Measurements from ENCODE around the gene KRT28. TPM values are rescaled to one million over a fixed set of nuclear protein-coding genes. Genes with fewer than 3 reads are reported as not detected.

Gene KRT28
- not detected for polyA plus RNA-seq

GRCh38 chr17:40799859-40800258 lies at the start of gene KRT28:
KRT28 (minus strand) TSS chr17:40799959; CDS start chr17:40799893, 66 bp downstream.
- Histone ChIP-seq H3K9me3 (ENCODE audit: control insufficient read depth in 2 of 2, insufficient read depth in 1 of 2, low read depth in 1 of 2, low read length in 1 of 2) (no peaks in the 10 kb centered on the region), H3K36me3 (ENCODE audit: control insufficient read depth in 2 of 2, insufficient read depth in 2 of 2, low read length in 1 of 2) (no peaks in the 10 kb centered on the region), H3K27ac (ENCODE audit: low read depth in 2 of 2, low read length in 1 of 2) (no peak within 1 kb of the TSS), H3K4me3 (ENCODE audit: low read depth in 1 of 2, low read length in 2 of 2) (no peak within 1 kb of the TSS), H3K27me3 (ENCODE audit: control insufficient read depth in 1 of 2, insufficient read depth in 2 of 2, low read length in 2 of 2) (no peaks in the 10 kb centered on the region), H3K4me1 (ENCODE audit: control insufficient read depth in 2 of 2, insufficient read depth in 2 of 2, low read length in 1 of 2) (peaks cover 0 to 4% of the 10 kb centered on the region in 2 donors)
- WGBS, 2 donors = 79 to 90% methylated on average over 3 of the region's 3 CpGs

GRCh38 chr17:40848583-40849235 lies 49.0 kb upstream of the KRT28 start:
- Histone ChIP-seq H3K36me3 (ENCODE audit: control insufficient read depth in 2 of 2, insufficient read depth in 2 of 2, low read length in 1 of 2) (no peaks in the 10 kb centered on the region), H3K4me3 (ENCODE audit: low read depth in 1 of 2, low read length in 2 of 2) (no peak overlapping the region), H3K9me3 (ENCODE audit: control insufficient read depth in 2 of 2, insufficient read depth in 1 of 2, low read depth in 1 of 2, low read length in 1 of 2) (no peaks in the 10 kb centered on the region), H3K4me1 (ENCODE audit: control insufficient read depth in 2 of 2, insufficient read depth in 2 of 2, low read length in 1 of 2) (no peaks in the 10 kb centered on the region), H3K27ac (ENCODE audit: low read depth in 2 of 2, low read length in 1 of 2) (no peak overlapping the region), H3K27me3 (ENCODE audit: control insufficient read depth in 1 of 2, insufficient read depth in 2 of 2, low read length in 2 of 2) (peaks cover 0 to 3% of the 10 kb centered on the region in 2 donors)
- 57 to 59% methylated on average over 1 of the region's 1 CpG for WGBS, 2 donors

- WGBS, 2 donors = 81% methylated on average over 1 of the region's 1 CpG
Observed at GRCh38 chr17:40846515-40847144, 46.9 kb upstream of the KRT28 start.

GRCh38 chr17:40844671-40845107 lies 44.9 kb upstream of the KRT28 start:
- Histone ChIP-seq H3K27me3 (ENCODE audit: control insufficient read depth in 1 of 2, insufficient read depth in 2 of 2, low read length in 2 of 2) (peaks cover 0 to 2% of the 10 kb centered on the region in 2 donors), H3K4me3 (ENCODE audit: low read depth in 1 of 2, low read length in 2 of 2) (no peak overlapping the region), H3K9me3 (ENCODE audit: control insufficient read depth in 2 of 2, insufficient read depth in 1 of 2, low read depth in 1 of 2, low read length in 1 of 2) (no peaks in the 10 kb centered on the region), H3K36me3 (ENCODE audit: control insufficient read depth in 2 of 2, insufficient read depth in 2 of 2, low read length in 1 of 2) (peaks cover 0 to 3% of the 10 kb centered on the region in 2 donors), H3K27ac (ENCODE audit: low read depth in 2 of 2, low read length in 1 of 2) (no peak overlapping the region), H3K4me1 (ENCODE audit: control insufficient read depth in 2 of 2, insufficient read depth in 2 of 2, low read length in 1 of 2) (no peaks in the 10 kb centered on the region)
- 67 to 71% methylated on average over 4 of the region's 4 CpGs for WGBS, 2 donors

More at GRCh38 chr17:40846515-40847144, 46.9 kb upstream of the KRT28 start:
- Histone ChIP-seq H3K4me3 (ENCODE audit: low read depth in 1 of 2, low read length in 2 of 2) (no peak overlapping the region), H3K36me3 (ENCODE audit: control insufficient read depth in 2 of 2, insufficient read depth in 2 of 2, low read length in 1 of 2) (peaks cover 0 to 3% of the 10 kb centered on the region in 2 donors), H3K27ac (ENCODE audit: low read depth in 2 of 2, low read length in 1 of 2) (no peak overlapping the region), H3K9me3 (ENCODE audit: control insufficient read depth in 2 of 2, insufficient read depth in 1 of 2, low read depth in 1 of 2, low read length in 1 of 2) (no peaks in the 10 kb centered on the region), H3K4me1 (ENCODE audit: control insufficient read depth in 2 of 2, insufficient read depth in 2 of 2, low read length in 1 of 2) (no peaks in the 10 kb centered on the region), H3K27me3 (ENCODE audit: control insufficient read depth in 1 of 2, insufficient read depth in 2 of 2, low read length in 2 of 2) (peaks cover 0 to 3% of the 10 kb centered on the region in 2 donors)

GRCh38 chr17:40843242-40843641 lies 43.5 kb upstream of the KRT28 start:
- Histone ChIP-seq H3K9me3 (ENCODE audit: control insufficient read depth in 2 of 2, insufficient read depth in 1 of 2, low read depth in 1 of 2, low read length in 1 of 2) (no peaks in the 10 kb centered on the region), H3K4me3 (ENCODE audit: low read depth in 1 of 2, low read length in 2 of 2) (no peak overlapping the region), H3K27me3 (ENCODE audit: control insufficient read depth in 1 of 2, insufficient read depth in 2 of 2, low read length in 2 of 2) (no peaks in the 10 kb centered on the region), H3K4me1 (ENCODE audit: control insufficient read depth in 2 of 2, insufficient read depth in 2 of 2, low read length in 1 of 2) (no peaks in the 10 kb centered on the region), H3K36me3 (ENCODE audit: control insufficient read depth in 2 of 2, insufficient read depth in 2 of 2, low read length in 1 of 2) (peaks cover 0 to 3% of the 10 kb centered on the region in 2 donors), H3K27ac (ENCODE audit: low read depth in 2 of 2, low read length in 1 of 2) (no peak overlapping the region)
- 51 to 57% methylated on average over 3 of the region's 3 CpGs for WGBS, 2 donors

- Histone ChIP-seq H3K4me1 (ENCODE audit: control insufficient read depth in 2 of 2, insufficient read depth in 2 of 2, low read length in 1 of 2) (no peaks in the 10 kb centered on the region), H3K27me3 (ENCODE audit: control insufficient read depth in 1 of 2, insufficient read depth in 2 of 2, low read length in 2 of 2) (no peaks in the 10 kb centered on the region), H3K27ac (ENCODE audit: low read depth in 2 of 2, low read length in 1 of 2) (no peak overlapping the region), H3K36me3 (ENCODE audit: control insufficient read depth in 2 of 2, insufficient read depth in 2 of 2, low read length in 1 of 2) (peaks cover 0 to 3% of the 10 kb centered on the region in 2 donors), H3K9me3 (ENCODE audit: control insufficient read depth in 2 of 2, insufficient read depth in 1 of 2, low read depth in 1 of 2, low read length in 1 of 2) (no peaks in the 10 kb centered on the region), H3K4me3 (ENCODE audit: low read depth in 1 of 2, low read length in 2 of 2) (no peak overlapping the region)
- WGBS, 2 donors = 83 to 88% methylated on average over 3 of the region's 3 CpGs
Observed at GRCh38 chr17:40841246-40841645, 41.5 kb upstream of the KRT28 start.

GRCh38 chr17:40839194-40839593 lies 39.4 kb upstream of the KRT28 start:
- no peaks in the 10 kb centered on the region for H3K9me3 ChIP-seq (ENCODE audit: control insufficient read depth in 2 of 2, insufficient read depth in 1 of 2, low read depth in 1 of 2, low read length in 1 of 2)
- H3K27me3 ChIP-seq (ENCODE audit: control insufficient read depth in 1 of 2, insufficient read depth in 2 of 2, low read length in 2 of 2) = no peaks in the 10 kb centered on the region
- H3K4me3 ChIP-seq (ENCODE audit: low read depth in 1 of 2, low read length in 2 of 2) = no peak overlapping the region
- H3K36me3 ChIP-seq (ENCODE audit: control insufficient read depth in 2 of 2, insufficient read depth in 2 of 2, low read length in 1 of 2) = peaks cover 3 to 6% of the 10 kb centered on the region in 2 donors
- WGBS, 2 donors = 83 to 87% methylated on average over 3 of the region's 3 CpGs
- H3K4me1 ChIP-seq (ENCODE audit: control insufficient read depth in 2 of 2, insufficient read depth in 2 of 2, low read length in 1 of 2) = no peaks in the 10 kb centered on the region
- no peak overlapping the region for H3K27ac ChIP-seq (ENCODE audit: low read depth in 2 of 2, low read length in 1 of 2)

- peaks cover 0 to 6% of the 10 kb centered on the region in 2 donors for H3K36me3 ChIP-seq (ENCODE audit: control insufficient read depth in 2 of 2, insufficient read depth in 2 of 2, low read length in 1 of 2)
- WGBS, 2 donors = 96% methylated on average over 4 of the region's 4 CpGs
- H3K4me3 ChIP-seq (ENCODE audit: low read depth in 1 of 2, low read length in 2 of 2) = no peak overlapping the region
- no peaks in the 10 kb centered on the region for H3K4me1 ChIP-seq (ENCODE audit: control insufficient read depth in 2 of 2, insufficient read depth in 2 of 2, low read length in 1 of 2)
- no peaks in the 10 kb centered on the region for H3K9me3 ChIP-seq (ENCODE audit: control insufficient read depth in 2 of 2, insufficient read depth in 1 of 2, low read depth in 1 of 2, low read length in 1 of 2)
- H3K27ac ChIP-seq (ENCODE audit: low read depth in 2 of 2, low read length in 1 of 2) = no peak overlapping the region
- H3K27me3 ChIP-seq (ENCODE audit: control insufficient read depth in 1 of 2, insufficient read depth in 2 of 2, low read length in 2 of 2) = no peaks in the 10 kb centered on the region
Observed at GRCh38 chr17:40836020-40836419, 36.3 kb upstream of the KRT28 start.

GRCh38 chr17:40833882-40834281 lies 34.1 kb upstream of the KRT28 start:
- H3K4me1 ChIP-seq (ENCODE audit: control insufficient read depth in 2 of 2, insufficient read depth in 2 of 2, low read length in 1 of 2) = no peaks in the 10 kb centered on the region
- no peak overlapping the region for H3K4me3 ChIP-seq (ENCODE audit: low read depth in 1 of 2, low read length in 2 of 2)
- no peaks in the 10 kb centered on the region for H3K27me3 ChIP-seq (ENCODE audit: control insufficient read depth in 1 of 2, insufficient read depth in 2 of 2, low read length in 2 of 2)
- H3K36me3 ChIP-seq (ENCODE audit: control insufficient read depth in 2 of 2, insufficient read depth in 2 of 2, low read length in 1 of 2) = peaks cover 0 to 6% of the 10 kb centered on the region in 2 donors
- H3K9me3 ChIP-seq (ENCODE audit: control insufficient read depth in 2 of 2, insufficient read depth in 1 of 2, low read depth in 1 of 2, low read length in 1 of 2) = no peaks in the 10 kb centered on the region
- no peak overlapping the region for H3K27ac ChIP-seq (ENCODE audit: low read depth in 2 of 2, low read length in 1 of 2)

- WGBS, 2 donors = 70 to 82% methylated on average over 3 of the region's 3 CpGs
- peaks cover 0 to 6% of the 10 kb centered on the region in 2 donors for H3K36me3 ChIP-seq (ENCODE audit: control insufficient read depth in 2 of 2, insufficient read depth in 2 of 2, low read length in 1 of 2)
- H3K27ac ChIP-seq (ENCODE audit: low read depth in 2 of 2, low read length in 1 of 2) = no peak overlapping the region
- H3K4me1 ChIP-seq (ENCODE audit: control insufficient read depth in 2 of 2, insufficient read depth in 2 of 2, low read length in 1 of 2) = no peaks in the 10 kb centered on the region
- no peaks in the 10 kb centered on the region for H3K9me3 ChIP-seq (ENCODE audit: control insufficient read depth in 2 of 2, insufficient read depth in 1 of 2, low read depth in 1 of 2, low read length in 1 of 2)
- no peaks in the 10 kb centered on the region for H3K27me3 ChIP-seq (ENCODE audit: control insufficient read depth in 1 of 2, insufficient read depth in 2 of 2, low read length in 2 of 2)
- H3K4me3 ChIP-seq (ENCODE audit: low read depth in 1 of 2, low read length in 2 of 2) = no peak overlapping the region
Observed at GRCh38 chr17:40832840-40833239, 33.1 kb upstream of the KRT28 start.
